Sigmoid colon (tissue), 7 donors: ENCODE results near the gene TRAF3. TPM values are rescaled to one million over a fixed set of nuclear protein-coding genes. Genes with fewer than 3 reads are reported as not detected.
"Not testable (repeated sequence)": the region's sequence is repeated elsewhere in the genome, so short reads cannot be mapped to it uniquely, and the experiment has no call there.

Source experiments
- DNase-seq: peaks from one replicate; pipeline ENCODE4 v3.0.0-alpha.2; 2019
- H3K27ac ChIP-seq, 4 donors: fragments of 200-600 bp; sonication (generic); one replicate each; pipeline ENCODE4 v1.5.1; 2016 to 2019; ENCODE audit warnings: mild to moderate bottlenecking in 1 of 4
- H3K27me3 ChIP-seq, 3 donors: fragments of 200-600 bp; sonication (generic); one replicate each; pipeline ENCODE4 v1.5.1; 2019; ENCODE audit warnings: mild to moderate bottlenecking in 1 of 3
- H3K36me3 ChIP-seq, 4 donors: fragments of 200-600 bp; sonication (generic); one replicate each; pipeline ENCODE4 v1.5.1; 2016 to 2019
- H3K4me1 ChIP-seq, 4 donors: fragments of 200-600 bp; sonication (generic); one replicate each; pipeline ENCODE4 v1.5.1; 2017 to 2019
- H3K4me3 ChIP-seq, 4 donors: fragments of 200-600 bp; sonication (generic); one replicate each; pipeline ENCODE4 v1.5.1; 2017 to 2019; ENCODE audit warnings: mild to moderate bottlenecking in 2 of 4, moderate library complexity in 1 of 4
- H3K9me3 ChIP-seq, 4 donors: fragments of 200-600 bp in 3 of 4; sonication (generic) in 3 of 4; one replicate each; pipeline versions ENCODE4 v1.5.1 to v1.6.1; 2013 to 2019
- CTCF ChIP-seq, 4 experiments: fragments of 450-650 bp in 3 of 4; fragments of 200-600 bp in 1 of 4; IDR thresholded peaks; one replicate each; pipeline ENCODE4 v1.5.1; 2016 to 2019; ENCODE audit warnings: antibody characterized with exemption in 4 of 4, mild to moderate bottlenecking in 3 of 4, moderate library complexity in 2 of 4
- EP300 ChIP-seq, 4 donors: sonication (generic); formaldehyde crosslinking; IDR thresholded peaks; one replicate each; pipeline ENCODE4 v1.6.1; 2017; ENCODE audit warnings: antibody characterized with exemption in 4 of 4
- POLR2A ChIP-seq, 2 donors: fragments of 450-650 bp; IDR thresholded peaks; one replicate each; pipeline ENCODE4 v1.6.1; 2016; ENCODE audit warnings: antibody characterized with exemption in 2 of 2, mild to moderate bottlenecking in 2 of 2, moderate library complexity in 2 of 2
- POLR2AphosphoS5 ChIP-seq, 4 donors: sonication (generic); formaldehyde crosslinking; IDR thresholded peaks; one replicate each; pipeline ENCODE4 v1.6.1; 2017; ENCODE audit warnings: antibody characterized with exemption in 4 of 4
- WGBS, 2 donors: extraction: QIAGEN DNeasy Blood & Tissue Kit; methylation state at CpG; one replicate each; pipeline ENCODE4 v1.1.7; 2013; 5-methylcytosine and 5-hydroxymethylcytosine counted together
- intact Hi-C: fragments of 100-400 bp; cut with DNase I; formaldehyde crosslinking; loops from one replicate; pipeline ENCODE4 v1.15.1; 2023
- polyA plus RNA-seq, 3 donors: library from polyadenylated mRNA; stranded (reverse); fragments of 200-250 nt; gene quantifications; one replicate each; pipeline ENCODE4 v1.2.3, GENCODE V29; 2013
- total RNA-seq, 4 donors: library from RNA; depleted of rRNA; stranded (reverse); fragments of >200 nt; gene quantifications; one replicate each; pipeline ENCODE4 v1.1.0, GENCODE V29; 2016
- donor health status: healthy with polysubstance abuse.
- donor health status: Bipolar disorder and iron deficiency.
- donor health status: healthy.

The TRAF3 gene
- total and polyA plus RNA-seq, 7 donors: 9.5 to 18.6 (median 12.3) TPM

GRCh38 chr14:102863381-102863780, 86.1 kb downstream of the TRAF3 start:
- peaks cover 0 to 4% (median under 1%) of the 10 kb centered on the region in 4 donors for H3K9me3 ChIP-seq
- no peak for DNase-seq
- no peaks in the 10 kb centered on the region for H3K4me1 ChIP-seq
- no peaks in the 10 kb centered on the region for H3K36me3 ChIP-seq
- no peak for TF ChIP-seq POLR2AphosphoS5 (IDR thresholded peaks at IDR 0.05)
- TF ChIP-seq EP300 (IDR thresholded peaks at IDR 0.05): no peak
- TF ChIP-seq POLR2A (IDR thresholded peaks at IDR 0.05): no peak
- TF ChIP-seq CTCF (IDR thresholded peaks at IDR 0.05): no peak
- no peak overlapping the region for H3K27ac ChIP-seq
- intact Hi-C loops: no loop called here
- 95 to 96% methylated on average over 3 of the region's 3 CpGs for WGBS, 2 donors
- no peaks in the 10 kb centered on the region for H3K27me3 ChIP-seq
- no peak overlapping the region for H3K4me3 ChIP-seq

GRCh38 chr14:102865916-102866315, 88.7 kb downstream of the TRAF3 start:
- intact Hi-C loops, H3K4me3 ChIP-seq, H3K27ac ChIP-seq, DNase-seq, H3K4me1 ChIP-seq, H3K9me3 ChIP-seq, H3K36me3 ChIP-seq, H3K27me3 ChIP-seq: not testable (repeated sequence)
- WGBS, 2 donors: 81 to 90% methylated on average over 4 of the region's 4 CpGs

DNA sequence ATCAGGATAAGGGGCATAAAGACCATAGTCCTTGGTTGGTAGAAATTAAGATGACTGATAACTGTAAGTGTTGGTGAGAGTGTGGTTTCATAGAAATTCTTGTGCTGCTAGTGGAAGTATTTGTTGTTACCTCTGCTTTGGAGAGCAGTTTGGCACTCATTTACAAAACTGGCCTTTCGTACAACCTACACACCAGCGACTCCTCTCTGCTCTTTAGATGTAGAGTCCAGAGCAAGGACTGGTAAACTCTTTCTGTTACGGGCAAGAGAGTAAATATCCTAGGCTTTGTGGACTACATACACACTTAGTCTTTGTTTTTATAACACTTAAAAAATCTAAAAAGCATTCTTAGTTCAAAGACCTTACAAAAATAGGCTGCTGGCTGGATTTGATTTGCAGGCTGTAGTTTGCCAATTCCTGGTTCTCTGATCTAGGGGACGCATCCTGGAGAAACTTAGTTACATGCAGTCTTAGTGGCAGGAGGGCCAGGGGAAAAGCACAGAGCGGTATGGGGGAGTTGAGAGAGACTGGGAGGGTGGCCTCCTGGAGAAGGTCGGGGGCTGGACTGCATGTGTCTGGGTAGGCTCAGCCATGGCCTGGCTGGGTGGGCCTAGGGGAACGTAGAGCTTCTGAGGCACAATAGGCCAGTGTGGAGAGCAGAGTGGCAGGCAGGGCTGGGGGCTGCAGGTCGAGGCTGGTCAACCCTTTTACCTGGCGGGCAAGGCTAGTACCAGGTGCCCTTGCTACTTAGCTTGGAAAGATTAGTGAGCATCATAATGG, 89.9 kb downstream of the TRAF3 start:
- Histone ChIP-seq H3K4me1 (no peaks in the 10 kb centered on the region), H3K9me3 (peaks cover 0 to 2% (median under 1%) of the 10 kb centered on the region in 4 donors), H3K27me3 (no peaks in the 10 kb centered on the region), H3K36me3 (peaks cover 0 to 19% (median 4%) of the 10 kb centered on the region in 4 donors), H3K4me3 (no peak overlapping the region), H3K27ac (no peak overlapping the region)
- DNase-seq: no peak
- no peak for TF ChIP-seq POLR2AphosphoS5 (IDR thresholded peaks at IDR 0.05)
- TF ChIP-seq EP300 (IDR thresholded peaks at IDR 0.05): no peak
- no peak for TF ChIP-seq POLR2A (IDR thresholded peaks at IDR 0.05)
- TF ChIP-seq CTCF (IDR thresholded peaks at IDR 0.05): no peak
- intact Hi-C loops: no loop called here
- 89 to 92% methylated on average over 9 of the region's 9 CpGs for WGBS, 2 donors

GRCh38 chr14:102867826-102868580, 90.8 kb downstream of the TRAF3 start:
- TF ChIP-seq CTCF (IDR thresholded peaks at IDR 0.05) (no peak), POLR2A (IDR thresholded peaks at IDR 0.05) (peak in 1 of 2 donors; percentile 14)
- Histone ChIP-seq H3K4me3 (no peak overlapping the region), H3K27ac (no peak overlapping the region), H3K27me3 (no peaks in the 10 kb centered on the region), H3K4me1 (no peaks in the 10 kb centered on the region), H3K9me3 (no peaks in the 10 kb centered on the region), H3K36me3 (peaks cover 0 to 26% (median 4%) of the 10 kb centered on the region in 4 donors)
- no peak for DNase-seq
- intact Hi-C loops: no loop called here
- WGBS, 2 donors: 25 to 78% methylated on average over 15 of the region's 15 CpGs

DNA sequence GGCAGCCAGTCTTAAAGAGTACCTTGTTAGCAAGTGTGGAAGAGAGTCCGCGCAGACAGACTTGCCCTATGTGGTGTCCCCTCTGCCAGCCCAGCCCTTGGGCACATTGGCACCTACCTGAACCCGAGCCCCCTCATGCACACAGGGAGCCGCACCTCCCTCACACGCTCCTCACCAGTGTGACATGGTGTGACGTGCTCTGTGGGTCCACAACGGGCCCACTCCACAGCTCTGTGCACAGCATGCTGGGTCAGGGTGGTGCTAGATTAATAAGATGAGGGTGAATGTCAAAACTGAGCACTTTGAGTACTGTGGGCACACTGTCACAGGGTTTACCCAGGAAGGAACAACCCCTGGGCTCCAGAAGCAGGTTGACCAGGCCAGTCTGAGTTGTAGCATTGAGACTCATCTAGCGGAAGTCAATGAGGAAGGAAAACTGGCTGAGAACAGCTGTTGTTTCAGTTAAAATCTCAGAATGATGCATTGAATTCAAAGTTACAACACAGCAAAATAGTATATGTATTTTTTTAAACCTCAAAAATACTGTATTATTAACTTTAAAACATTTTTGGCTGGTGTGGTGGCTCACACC, 91.8 kb downstream of the TRAF3 start:
- no peak for DNase-seq
- no peak overlapping the region for H3K27ac ChIP-seq
- no peak for TF ChIP-seq CTCF (IDR thresholded peaks at IDR 0.05)
- WGBS, 2 donors: 95% methylated on average over 8 of the region's 8 CpGs
- H3K4me1 ChIP-seq: no peaks in the 10 kb centered on the region
- no peak overlapping the region for H3K4me3 ChIP-seq
- intact Hi-C loops: no loop called here
- H3K36me3 ChIP-seq: peaks cover 0 to 30% (median 4%) of the 10 kb centered on the region in 4 donors
- no peaks in the 10 kb centered on the region for H3K9me3 ChIP-seq
- H3K27me3 ChIP-seq: no peaks in the 10 kb centered on the region
